Activated CD8-positive, alpha-beta memory T cell treated with anti-CD3 and anti-CD28 coated beads for 48 hours (primary cell): Measurements from ENCODE around the gene ACOT8.
"Not testable (repeated sequence)": the region's sequence is repeated elsewhere in the genome, so short reads cannot be mapped to it uniquely, and the experiment has no call there.

Source experiments
- DNase-seq, 3 experiments: peaks; one replicate each; pipeline ENCODE4 v3.0.0-alpha.2; 2020; ENCODE audit warnings: low read depth in 2 of 3, low spot score in 2 of 3

ACOT8 gene

GRCh38 chr20:45887346-45887715 is 30.1 kb upstream of the ACOT8 start, which contains the start of gene SPATA25:
Gene SPATA25 (minus strand): TSS chr20:45887622. CDS start chr20:45887590, 32 bp downstream.
- DNase-seq: no peak

GRCh38 chr20:45886590-45887345 is 29.6 kb upstream of the ACOT8 start:
- DNase-seq: no peak

GRCh38 chr20:45883100-45883469 is 25.9 kb upstream of the ACOT8 start:
- no peak for DNase-seq

- no peak for DNase-seq
Observed at GRCh38 chr20:45882469-45883099, 25.4 kb upstream of the ACOT8 start.

- DNase-seq: peak; percentile 93 to 97 (median 93)
Observed at GRCh38 chr20:45880988-45881788, 24.0 kb upstream of the ACOT8 start, which contains the start of gene ZSWIM1. Gene ZSWIM1 (plus strand): TSS chr20:45881227. CDS start chr20:45882593, 1,366 bp downstream.

GRCh38 chr20:45878076-45878761 is 21.0 kb upstream of the ACOT8 start:
- DNase-seq: no peak

- no peak for DNase-seq
Observed at GRCh38 chr20:45874576-45874975, 17.4 kb upstream of the ACOT8 start.

GRCh38 chr20:45874104-45874481 is 16.9 kb upstream of the ACOT8 start:
- DNase-seq: not testable (repeated sequence)

GRCh38 chr20:45873409-45874103 is 16.4 kb upstream of the ACOT8 start:
- no peak for DNase-seq

- DNase-seq: no peak
Observed at GRCh38 chr20:45872626-45873025, 15.4 kb upstream of the ACOT8 start.

GRCh38 chr20:45867819-45868176 is 10.6 kb upstream of the ACOT8 start:
- no peak for DNase-seq

GRCh38 chr20:45867136-45867818 is 10.1 kb upstream of the ACOT8 start:
- no peak for DNase-seq

- no peak for DNase-seq
Observed at GRCh38 chr20:45866454-45866853, 9.3 kb upstream of the ACOT8 start.

GRCh38 chr20:45863543-45864470 is 6.6 kb upstream of the ACOT8 start:
- no peak for DNase-seq

GRCh38 chr20:45861221-45862075 is 4.3 kb upstream of the ACOT8 start:
- DNase-seq: no peak

GRCh38 chr20:45860560-45861220 is 3.5 kb upstream of the ACOT8 start:
- no peak for DNase-seq

- no peak for DNase-seq
Observed at GRCh38 chr20:45859916-45860315, 2.7 kb upstream of the ACOT8 start.

- DNase-seq: peak in 1 of 3 experiments; percentile 5
Observed at GRCh38 chr20:45857882-45858216, 657 bp upstream of the ACOT8 start.
